Vagina (tissue), 2 donors: ENCODE measurements around the gene APLN.

Experiments
- POLR2AphosphoS5 ChIP-seq, 2 donors: sonication (generic); formaldehyde crosslinking; IDR thresholded peaks; one replicate each; pipeline ENCODE4 v1.9.0; 2017; ENCODE audit warnings: antibody characterized with exemption in 2 of 2, mild to moderate bottlenecking in 2 of 2, low read depth in 1 of 2; ENCODE audit not compliant: insufficient read depth in 1 of 2
- TF ChIP-seq, protein P1 (sequence below), 3 experiments: fragments of 450-650 bp in 2 of 3; fragments of 200-600 bp in 1 of 3; sonication (generic) in 1 of 3; IDR thresholded peaks; one replicate each; pipeline ENCODE4 v1.5.1; 2017 to 2019; ENCODE audit warnings: antibody characterized with exemption in 3 of 3, mild to moderate bottlenecking in 2 of 3, moderate library complexity in 2 of 3

DNA sequence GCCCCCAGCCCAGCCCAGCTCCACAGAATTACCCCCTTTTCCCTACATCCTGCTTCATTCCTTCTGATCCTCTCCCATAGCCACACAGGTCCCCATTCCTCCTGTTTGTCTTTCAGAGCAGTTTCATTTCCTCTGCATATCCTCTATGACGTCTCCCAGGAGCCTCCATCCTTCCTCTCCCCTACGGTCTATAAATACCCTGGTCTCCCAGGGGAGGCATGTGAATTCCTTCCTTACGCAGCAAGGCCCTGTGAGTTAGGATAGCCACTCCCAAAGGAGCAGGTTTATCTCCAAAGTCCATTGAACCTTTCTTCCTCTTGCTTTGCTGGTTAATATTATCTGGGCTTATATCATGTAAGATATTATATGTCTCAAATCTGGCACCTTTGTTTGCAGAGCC, 8.4 kb upstream of the APLN start:
- TF ChIP-seq, protein P1, sequence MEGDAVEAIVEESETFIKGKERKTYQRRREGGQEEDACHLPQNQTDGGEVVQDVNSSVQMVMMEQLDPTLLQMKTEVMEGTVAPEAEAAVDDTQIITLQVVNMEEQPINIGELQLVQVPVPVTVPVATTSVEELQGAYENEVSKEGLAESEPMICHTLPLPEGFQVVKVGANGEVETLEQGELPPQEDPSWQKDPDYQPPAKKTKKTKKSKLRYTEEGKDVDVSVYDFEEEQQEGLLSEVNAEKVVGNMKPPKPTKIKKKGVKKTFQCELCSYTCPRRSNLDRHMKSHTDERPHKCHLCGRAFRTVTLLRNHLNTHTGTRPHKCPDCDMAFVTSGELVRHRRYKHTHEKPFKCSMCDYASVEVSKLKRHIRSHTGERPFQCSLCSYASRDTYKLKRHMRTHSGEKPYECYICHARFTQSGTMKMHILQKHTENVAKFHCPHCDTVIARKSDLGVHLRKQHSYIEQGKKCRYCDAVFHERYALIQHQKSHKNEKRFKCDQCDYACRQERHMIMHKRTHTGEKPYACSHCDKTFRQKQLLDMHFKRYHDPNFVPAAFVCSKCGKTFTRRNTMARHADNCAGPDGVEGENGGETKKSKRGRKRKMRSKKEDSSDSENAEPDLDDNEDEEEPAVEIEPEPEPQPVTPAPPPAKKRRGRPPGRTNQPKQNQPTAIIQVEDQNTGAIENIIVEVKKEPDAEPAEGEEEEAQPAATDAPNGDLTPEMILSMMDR (IDR thresholded peaks at IDR 0.05), result no peak
- no peak for TF ChIP-seq POLR2AphosphoS5 (IDR thresholded peaks at IDR 0.05; ENCODE audit: insufficient read depth in 1 of 2, low read depth in 1 of 2)
